H9 (cell line): ENCODE measurements around the gene HCRTR2. TPM values are rescaled to one million over a fixed set of nuclear protein-coding genes. Genes with fewer than 3 reads are reported as not detected.

Experiments
- DNase-seq: peaks from one replicate; pipeline ENCODE4 v3.0.0-alpha.2; 2017
- H2AFZ ChIP-seq: one replicate; pipeline ENCODE4 v1.6.1; 2013; ENCODE audit warnings: mild to moderate bottlenecking, low read length, control low read depth, moderate library complexity
- H2AK5ac ChIP-seq: 2 replicates; pipeline ENCODE4 v1.6.1; 2013; ENCODE audit warnings: low read length, control low read depth, mixed read lengths; ENCODE audit not compliant: insufficient read length
- H2BK120ac ChIP-seq: one replicate; pipeline ENCODE4 v1.6.1; 2013; ENCODE audit warnings: low read depth, mild to moderate bottlenecking, low read length, control low read depth, inconsistent platforms; ENCODE audit not compliant: poor library complexity, severe bottlenecking
- H2BK12ac ChIP-seq: 2 replicates; pipeline ENCODE4 v1.6.1; 2013; ENCODE audit warnings: low read length, control low read depth, mixed read lengths, low read depth; ENCODE audit not compliant: insufficient read length
- H2BK15ac ChIP-seq: 2 replicates; pipeline ENCODE4 v1.6.1; 2013; ENCODE audit warnings: low read depth, low read length, control low read depth
- H2BK20ac ChIP-seq: one replicate; pipeline ENCODE4 v1.6.1; 2013; ENCODE audit warnings: low read depth, mild to moderate bottlenecking, low read length, control low read depth, inconsistent platforms; ENCODE audit not compliant: poor library complexity, severe bottlenecking
- H2BK5ac ChIP-seq: 2 replicates; pipeline ENCODE4 v1.6.1; 2013; ENCODE audit warnings: low read length, control low read depth, mixed read lengths; ENCODE audit not compliant: insufficient read length
- H3K14ac ChIP-seq: 2 replicates; pipeline ENCODE4 v1.6.1; 2013; ENCODE audit warnings: low read length, control low read depth; ENCODE audit not compliant: insufficient read depth
- H3K18ac ChIP-seq: 2 replicates; pipeline ENCODE4 v1.6.1; 2013; ENCODE audit warnings: low read depth, mild to moderate bottlenecking, mixed read lengths, low read length, control low read depth; ENCODE audit not compliant: insufficient read length
- H3K23ac ChIP-seq: 2 replicates; pipeline ENCODE4 v1.6.1; 2013; ENCODE audit warnings: low read length, control low read depth, mixed read lengths, low read depth; ENCODE audit not compliant: insufficient read length
- H3K23me2 ChIP-seq: 2 replicates; pipeline ENCODE4 v1.6.1; 2013; ENCODE audit warnings: low read depth, mild to moderate bottlenecking, mixed read lengths, low read length, control low read depth; ENCODE audit not compliant: insufficient read length, poor library complexity, severe bottlenecking
- H3K27ac ChIP-seq: 2 replicates; pipeline ENCODE4 v1.5.1; 2013; ENCODE audit warnings: low read length, control low read depth, mixed read lengths, low read depth; ENCODE audit not compliant: insufficient read length
- H3K27me3 ChIP-seq: 2 replicates; pipeline ENCODE4 v1.6.1; 2013; ENCODE audit warnings: low read length, control low read depth, inconsistent platforms; ENCODE audit not compliant: insufficient read depth
- H3K4ac ChIP-seq: 2 replicates; pipeline ENCODE4 v1.6.1; 2013; ENCODE audit warnings: low read depth, mild to moderate bottlenecking, control low read depth, inconsistent platforms, low read length, moderate library complexity
- H3K4me1 ChIP-seq: 2 replicates; pipeline ENCODE4 v1.6.1; 2013; ENCODE audit warnings: low read length, control low read depth, inconsistent platforms; ENCODE audit not compliant: insufficient read depth
- H3K4me2 ChIP-seq: 2 replicates; pipeline ENCODE4 v1.6.1; 2013; ENCODE audit warnings: low read length, control low read depth, mixed read lengths; ENCODE audit not compliant: insufficient read length, insufficient read depth
- H3K56ac ChIP-seq: 2 replicates; pipeline ENCODE4 v1.6.1; 2013; ENCODE audit warnings: low read depth, mild to moderate bottlenecking, mixed read lengths, low read length, control low read depth; ENCODE audit not compliant: insufficient read length
- H3K79me1 ChIP-seq: 2 replicates; pipeline ENCODE4 v1.6.1; 2013; ENCODE audit warnings: low read depth, mild to moderate bottlenecking, moderate library complexity, low read length, control low read depth, inconsistent platforms; ENCODE audit not compliant: insufficient read depth, poor library complexity, severe bottlenecking
- H3K79me2 ChIP-seq: 2 replicates; pipeline ENCODE4 v1.6.1; 2013; ENCODE audit warnings: low read length, control low read depth, inconsistent platforms; ENCODE audit not compliant: insufficient read depth
- H3K9ac ChIP-seq: 2 replicates; pipeline ENCODE4 v1.6.1; 2013; ENCODE audit warnings: low read length, control low read depth, mixed read lengths; ENCODE audit not compliant: insufficient read length; ENCODE audit errors: extremely low read depth
- H3K9me3 ChIP-seq: one replicate; pipeline ENCODE4 v1.6.1; 2013; ENCODE audit warnings: low read depth, low read length, inconsistent platforms; ENCODE audit not compliant: control insufficient read depth
- H3T11ph ChIP-seq: one replicate; pipeline ENCODE4 v1.6.1; 2013; ENCODE audit warnings: mild to moderate bottlenecking, low read length, control low read depth, inconsistent platforms
- H4K20me1 ChIP-seq: one replicate; pipeline ENCODE4 v1.6.1; 2013; ENCODE audit not compliant: control insufficient read depth, insufficient read length, insufficient read depth
- H4K5ac ChIP-seq: 2 replicates; pipeline ENCODE4 v1.6.1; 2013; ENCODE audit warnings: low read depth, mild to moderate bottlenecking, mixed read lengths, low read length, control low read depth; ENCODE audit not compliant: insufficient read length
- H4K8ac ChIP-seq: replicated peaks from 2 replicates; pipeline ENCODE4 v1.6.1; 2013; ENCODE audit warnings: low read length, control low read depth, mixed read lengths, low read depth; ENCODE audit not compliant: insufficient read length
- H4K91ac ChIP-seq: 2 replicates; pipeline ENCODE4 v1.6.1; 2013; ENCODE audit warnings: low read depth, mild to moderate bottlenecking, moderate library complexity, mixed read lengths, low read length, control low read depth; ENCODE audit not compliant: insufficient read length
- H3K27ac Mint-ChIP-seq, 3 experiments: 2 replicates in 2 of 3; 3 replicates in 1 of 3; pipeline ENCODE4 v1.8.0; 2020 to 2021; ENCODE audit warnings: mixed read lengths in 3 of 3, mild to moderate bottlenecking in 1 of 3, moderate library complexity in 1 of 3
- H3K27me3 Mint-ChIP-seq: 2 replicates; pipeline ENCODE4 v1.8.0; 2021; ENCODE audit warnings: low read depth, mild to moderate bottlenecking, moderate library complexity, mixed read lengths
- H3K36me3 Mint-ChIP-seq, 3 experiments: 2 replicates in 2 of 3; 3 replicates in 1 of 3; pipeline ENCODE4 v1.8.0; 2020 to 2021; ENCODE audit warnings: low read depth in 3 of 3, mixed read lengths in 3 of 3; ENCODE audit not compliant: insufficient read depth in 1 of 3
- H3K4me1 Mint-ChIP-seq, 2 experiments: 2 replicates each; pipeline ENCODE4 v1.8.0; 2020; ENCODE audit warnings: mixed read lengths in 2 of 2
- H3K4me3 Mint-ChIP-seq, 2 experiments: 2 replicates in 1 of 2; 3 replicates in 1 of 2; pipeline ENCODE4 v1.8.0; 2020 to 2021; ENCODE audit warnings: mild to moderate bottlenecking in 2 of 2, mixed read lengths in 2 of 2, moderate library complexity in 1 of 2
- H3K9me3 Mint-ChIP-seq, 2 experiments: 2 replicates in 1 of 2; 3 replicates in 1 of 2; pipeline ENCODE4 v1.8.0; 2020; ENCODE audit warnings: mild to moderate bottlenecking in 2 of 2, mixed read lengths in 2 of 2, moderate library complexity in 1 of 2
- CTCF ChIP-seq: fragments of 200-600 bp; sonication (generic); conservative IDR thresholded peaks from 3 replicates; pipeline ENCODE4 v1.8.0; 2021; ENCODE audit warnings: antibody characterized with exemption, mild to moderate bottlenecking
- WGBS: extraction: QIAGEN DNeasy Blood & Tissue Kit; methylation state at CpG from one replicate; pipeline ENCODE4 v1.1.7; 2013; ENCODE audit warnings: missing lambda C conversion rate, low lambda C conversion rate, mixed read lengths; ENCODE audit not compliant: insufficient read length; ENCODE audit errors: extremely low coverage; 5-methylcytosine and 5-hydroxymethylcytosine counted together
- total RNA-seq: library from RNA; stranded (reverse); gene quantifications from 2 replicates; pipeline ENCODE4 v1.2.1, GENCODE V29; 2021

HCRTR2 gene
- total RNA-seq, 1 experiment from 2014 or later: not detected

- Histone ChIP-seq H3K27me3 (no peaks in the 10 kb centered on the region), H4K91ac (no peak overlapping the region), H3K79me2 (no peaks in the 10 kb centered on the region), H3K4ac (no peak overlapping the region), H2BK15ac (no peak overlapping the region), H2BK20ac (no peak overlapping the region), H4K5ac (no peak overlapping the region), H3K23ac (no peak overlapping the region), H2AK5ac (no peak overlapping the region), H4K8ac (no peak overlapping the region), H3K9ac (no peak overlapping the region), H2BK5ac (no peak overlapping the region), H3K18ac (no peak overlapping the region), H2AFZ (no peak overlapping the region), H3K56ac (no peak overlapping the region), H3K14ac (no peak overlapping the region), H3K27ac (no peak overlapping the region), H3K4me1 (no peaks in the 10 kb centered on the region), H2BK120ac (no peak overlapping the region), H3K79me1 (no peaks in the 10 kb centered on the region), H3K4me2 (no peak overlapping the region), H3K23me2 (no peaks in the 10 kb centered on the region), H3T11ph (no peak overlapping the region), H3K9me3 (no peaks in the 10 kb centered on the region), H2BK12ac (no peak overlapping the region), H4K20me1 (no peaks in the 10 kb centered on the region)
- no peak overlapping the region for H3K4me3 Mint-ChIP-seq
- peaks cover 0 to 3% of the 10 kb centered on the region in 2 experiments; a peak in 1 of 5 replicates for H3K9me3 Mint-ChIP-seq
- no peak for DNase-seq
- no peaks in the 10 kb centered on the region for H3K27me3 Mint-ChIP-seq
- no CpG with 5 or more reads among the region's 2 CpGs for WGBS
- no peak overlapping the region for H3K27ac Mint-ChIP-seq
- TF ChIP-seq CTCF: no peak
- no peaks in the 10 kb centered on the region for H3K36me3 Mint-ChIP-seq
- no peaks in the 10 kb centered on the region for H3K4me1 Mint-ChIP-seq
Measured at GRCh38 chr6:55227862-55228261, 53.5 kb downstream of the HCRTR2 start.
